Caki2 (cell line): ENCODE measurements around the gene IPO7. TPM values are rescaled to one million over a fixed set of nuclear protein-coding genes. Genes with fewer than 3 reads are reported as not detected.
A peak's percentile ranks its signal among the peaks of the same experiment; 100 is the strongest.
"Not testable (repeated sequence)": the region's sequence is repeated elsewhere in the genome, so short reads cannot be mapped to it uniquely, and the experiment has no call there.

Source experiments
- DNase-seq: peaks from one replicate; pipeline ENCODE4 v3.0.0-alpha.2; 2015; ENCODE audit warnings: low read depth
- in situ Hi-C: cut with HindIII; loops from 2 replicates; pipeline ENCODE4 v1.10.0; 2016; ENCODE audit warnings: low sequenced_read_pairs, low pct_unique_long_range_greater_than_20kb, mixed read lengths
- total RNA-seq: library from RNA; depleted of rRNA; stranded (reverse); fragments of >200 nt; shearing (Covaris generic); gene quantifications from 2 replicates; pipeline ENCODE4 v1.2.3, GENCODE V29; 2014; ENCODE audit warnings: low replicate concordance

IPO7 gene
- total RNA-seq, 1 experiment from 2014 or later = 74.0 TPM

DNA sequence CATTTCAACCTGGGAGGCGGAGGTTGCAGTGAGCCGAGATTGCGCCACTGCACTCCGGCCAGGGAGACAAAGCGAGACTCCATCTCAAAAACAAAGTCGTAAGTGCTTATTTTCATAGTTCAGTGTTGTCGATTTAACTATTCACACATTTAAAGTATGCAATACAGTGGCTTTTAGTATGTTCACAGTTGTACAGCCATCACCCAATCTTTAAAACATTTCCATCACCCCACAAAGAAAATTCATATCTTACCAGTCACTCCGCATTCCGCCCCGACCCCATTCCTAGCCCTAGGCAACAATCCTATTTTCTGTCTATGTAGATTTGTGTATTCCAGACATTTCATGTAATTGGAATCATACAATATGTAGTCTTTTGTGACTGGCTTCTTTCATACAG, 11.9 kb downstream of the IPO7 start:
- in situ Hi-C loops = no loop called here

GRCh38 chr11:9396752-9397151, 12.3 kb downstream of the IPO7 start:
- in situ Hi-C loops = no loop called here
- DNase-seq = no peak

More for the DNA sequence above, 11.9 kb downstream of the IPO7 start:
- no peak for DNase-seq

DNA sequence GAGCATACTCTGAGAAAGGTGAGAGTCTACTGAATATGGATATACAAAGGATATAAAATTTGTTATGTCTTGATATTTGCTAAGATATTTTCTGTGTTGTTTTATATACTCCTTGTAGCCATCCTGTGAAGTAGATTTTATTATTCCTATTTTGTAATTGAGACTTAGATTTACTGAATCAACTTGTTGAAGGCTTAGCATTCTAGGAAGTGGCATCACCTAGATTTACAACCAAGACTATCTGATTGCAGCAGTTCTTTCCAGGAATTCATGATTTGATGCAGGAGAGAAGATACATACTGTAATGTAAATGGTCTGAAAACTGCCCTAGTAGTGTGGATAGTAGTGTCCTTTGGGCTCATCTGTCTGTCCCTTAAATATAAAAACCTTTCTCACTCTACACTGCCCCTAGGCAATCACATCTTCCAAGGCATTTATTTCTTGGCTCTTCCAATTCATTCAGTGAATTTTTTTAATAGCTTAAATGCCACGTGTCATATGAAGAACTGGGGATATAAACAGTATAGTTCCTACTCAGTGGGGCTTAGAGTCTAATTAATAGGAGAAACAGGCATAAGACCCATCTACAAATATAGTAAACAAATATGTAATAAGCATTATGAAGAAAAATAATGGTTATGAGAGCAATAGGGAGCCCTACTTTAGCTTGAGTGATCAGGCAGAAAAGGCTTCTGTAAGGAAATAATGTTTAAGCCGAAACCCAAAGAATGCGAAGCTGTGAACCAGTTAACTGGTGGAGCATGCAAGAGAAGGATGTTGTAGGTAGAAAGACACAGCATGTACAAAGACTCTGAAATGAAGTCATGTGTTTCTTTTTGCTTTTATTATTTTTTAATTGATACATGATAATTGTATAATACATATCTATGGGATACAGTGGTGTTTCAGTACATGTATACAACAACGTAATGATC, 13.6 kb downstream of the IPO7 start:
- in situ Hi-C loops = no loop called here
- DNase-seq = no peak

GRCh38 chr11:9399466-9399865, 15.0 kb downstream of the IPO7 start:
- DNase-seq = no peak
- in situ Hi-C loops = no loop called here

GRCh38 chr11:9401884-9402283, 17.4 kb downstream of the IPO7 start:
- DNase-seq, in situ Hi-C loops: not testable (repeated sequence)

GRCh38 chr11:9428706-9429105, 44.3 kb downstream of the IPO7 start:
- in situ Hi-C loops = no loop called here
- DNase-seq = no peak

DNA sequence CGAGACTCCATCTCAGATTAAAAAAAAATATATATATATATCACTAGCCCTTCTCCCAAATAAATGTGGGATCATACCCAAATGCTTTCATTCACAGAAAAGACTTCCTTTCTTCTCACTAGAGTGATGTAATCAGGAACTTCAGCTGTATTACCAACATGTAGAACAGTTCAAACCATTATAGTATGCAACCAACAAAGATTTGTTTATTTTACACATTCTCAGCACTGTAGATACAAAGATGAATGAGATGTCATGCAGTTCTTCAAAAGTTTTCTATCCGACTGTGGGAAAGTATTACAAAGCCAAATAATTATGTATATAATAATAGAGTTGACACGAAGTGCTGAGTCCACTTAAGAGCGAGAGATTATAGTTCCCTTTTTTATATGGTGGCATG, 54.2 kb downstream of the IPO7 start:
- in situ Hi-C loops = no loop called here
- no peak for DNase-seq

GRCh38 chr11:9446230-9446629, 61.8 kb downstream of the IPO7 start:
- in situ Hi-C loops = no loop called here
- DNase-seq = no peak

DNA sequence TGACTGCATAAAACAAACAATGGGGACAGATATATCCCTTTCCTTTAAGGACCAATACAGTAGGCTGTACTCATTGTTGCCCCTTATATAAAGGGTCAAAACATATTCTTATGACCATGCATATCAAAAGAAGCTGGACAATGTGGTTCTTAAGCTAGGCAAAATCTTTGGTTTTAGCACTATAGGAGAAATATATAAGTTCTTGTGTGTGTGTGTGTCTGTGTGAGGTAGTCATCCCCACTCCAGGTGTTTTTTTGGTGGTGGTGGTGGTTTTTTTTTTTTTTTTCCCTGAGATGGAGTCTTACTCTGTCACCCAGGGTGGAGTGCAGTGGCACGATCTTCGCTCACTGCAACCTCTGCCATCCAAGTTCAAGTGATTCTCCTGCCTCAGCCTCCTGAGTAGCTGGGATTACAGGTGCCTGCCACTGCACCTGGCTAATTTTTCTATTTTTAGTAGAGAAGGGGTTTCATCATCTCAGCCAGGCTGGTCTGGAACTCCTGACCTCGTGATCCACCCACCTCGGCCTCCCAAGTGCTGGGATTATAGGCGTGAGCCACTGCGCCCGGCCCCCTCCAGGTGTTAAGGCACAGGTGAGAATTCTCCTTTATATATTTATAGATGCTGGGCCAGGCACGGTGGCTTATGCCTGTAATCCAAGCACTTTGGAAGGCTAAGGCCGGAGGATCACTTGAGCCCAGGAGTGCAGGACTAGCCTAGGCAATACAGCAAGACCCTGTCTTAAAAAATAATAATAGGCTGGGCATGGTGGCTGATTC, 64.3 kb downstream of the IPO7 start:
- DNase-seq = no peak
- in situ Hi-C loops = no loop called here

GRCh38 chr11:9452023-9452422, 67.6 kb downstream of the IPO7 start:
- in situ Hi-C loops = not testable (repeated sequence)

DNA sequence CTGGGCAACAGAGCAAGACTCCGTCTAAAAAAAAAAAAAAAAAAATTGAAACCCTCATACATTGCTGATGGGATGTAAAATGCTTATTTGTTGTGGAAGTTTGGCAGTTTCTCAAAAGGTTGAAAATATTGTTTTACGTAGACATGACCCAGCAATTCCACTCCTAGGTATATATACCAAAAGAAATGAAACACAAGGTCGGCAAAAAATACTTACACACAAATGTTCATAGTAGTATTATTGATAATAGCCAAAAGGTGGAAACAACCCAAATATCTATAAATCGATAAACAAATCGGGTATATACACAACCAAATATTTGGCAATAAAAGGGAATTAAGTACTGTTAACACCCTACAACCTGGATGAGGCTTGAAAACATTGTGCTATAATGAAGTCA, 71.3 kb downstream of the IPO7 start:
- in situ Hi-C loops = no loop called here
- no peak for DNase-seq

More at GRCh38 chr11:9452023-9452422, 67.6 kb downstream of the IPO7 start:
- not testable (repeated sequence) for DNase-seq

DNA sequence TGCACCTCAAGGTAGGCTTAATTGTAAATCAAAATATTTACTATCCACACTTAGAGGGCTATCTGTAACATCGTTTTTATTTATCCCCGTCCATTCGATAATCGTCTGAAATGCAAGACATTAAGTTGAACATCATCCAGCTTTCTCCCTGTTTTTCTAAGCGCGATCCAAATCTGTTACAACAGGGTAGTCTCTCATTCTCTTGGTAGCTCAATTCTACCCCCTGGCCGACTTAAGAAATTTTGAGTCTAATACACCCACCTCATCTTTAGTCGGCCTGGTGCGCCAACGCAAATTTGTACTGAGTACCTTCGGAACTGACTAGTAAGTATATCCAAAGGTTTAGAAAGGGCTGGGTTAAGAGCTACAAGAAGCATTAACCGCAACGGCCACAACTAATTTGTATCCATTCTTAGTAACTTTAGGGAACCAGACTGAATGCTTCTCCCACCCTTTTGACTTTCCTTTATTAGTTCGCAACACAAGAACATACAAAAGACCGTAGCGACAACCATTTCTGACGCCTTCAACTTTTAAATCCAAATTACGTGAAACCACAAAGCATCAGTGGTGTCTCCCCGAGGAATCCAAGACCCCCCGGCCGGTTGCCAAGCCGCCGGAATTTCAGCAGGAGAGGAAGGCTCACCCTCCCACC, 75.3 kb downstream of the IPO7 start:
- peak; percentile 53 for DNase-seq
- in situ Hi-C loops = no loop called here

DNA sequence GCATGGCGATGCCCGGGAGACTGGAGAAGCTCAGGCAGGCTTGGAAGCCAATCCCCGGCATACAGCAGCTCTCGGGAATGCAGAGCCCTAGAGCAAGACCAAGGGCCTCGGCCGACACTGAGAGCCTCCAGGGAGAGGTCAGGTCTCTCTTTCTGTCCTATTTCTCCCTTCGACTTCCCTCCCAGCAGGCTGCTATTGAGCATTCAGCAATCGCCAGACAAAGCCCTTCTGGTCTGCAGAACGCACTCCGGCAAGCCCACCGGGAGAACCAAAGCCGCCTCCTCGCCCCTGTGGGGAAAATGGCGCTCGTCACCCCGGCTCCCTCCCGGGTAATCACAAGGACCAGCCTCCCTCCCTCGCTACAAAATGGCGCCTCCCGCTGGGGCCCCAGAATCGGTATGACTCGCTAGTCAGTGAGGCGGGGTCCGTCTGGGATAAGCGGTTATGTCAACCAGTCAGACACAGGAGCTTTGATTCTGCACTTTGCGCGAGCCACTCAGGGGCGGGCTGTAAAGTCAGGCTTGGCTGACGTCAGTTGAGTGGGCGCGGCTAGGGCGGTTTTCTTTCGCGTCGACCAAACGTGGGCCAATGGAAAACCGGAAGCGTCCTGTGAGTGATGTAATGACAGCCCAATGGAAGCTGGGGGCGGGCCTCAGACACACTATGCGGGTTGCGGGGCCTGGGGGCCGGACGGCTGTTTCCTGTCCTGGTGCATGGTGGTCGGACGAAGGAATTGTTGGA, 76.0 kb downstream of the IPO7 start, which contains the start of gene ZNF143:
Gene ZNF143 (plus strand): TSS at position 691 of the 741 bp plus-strand sequence. CDS start 10,297 bp downstream, outside the sequence.
- peak; percentile 100 for DNase-seq
- in situ Hi-C loops = no loop called here

DNA sequence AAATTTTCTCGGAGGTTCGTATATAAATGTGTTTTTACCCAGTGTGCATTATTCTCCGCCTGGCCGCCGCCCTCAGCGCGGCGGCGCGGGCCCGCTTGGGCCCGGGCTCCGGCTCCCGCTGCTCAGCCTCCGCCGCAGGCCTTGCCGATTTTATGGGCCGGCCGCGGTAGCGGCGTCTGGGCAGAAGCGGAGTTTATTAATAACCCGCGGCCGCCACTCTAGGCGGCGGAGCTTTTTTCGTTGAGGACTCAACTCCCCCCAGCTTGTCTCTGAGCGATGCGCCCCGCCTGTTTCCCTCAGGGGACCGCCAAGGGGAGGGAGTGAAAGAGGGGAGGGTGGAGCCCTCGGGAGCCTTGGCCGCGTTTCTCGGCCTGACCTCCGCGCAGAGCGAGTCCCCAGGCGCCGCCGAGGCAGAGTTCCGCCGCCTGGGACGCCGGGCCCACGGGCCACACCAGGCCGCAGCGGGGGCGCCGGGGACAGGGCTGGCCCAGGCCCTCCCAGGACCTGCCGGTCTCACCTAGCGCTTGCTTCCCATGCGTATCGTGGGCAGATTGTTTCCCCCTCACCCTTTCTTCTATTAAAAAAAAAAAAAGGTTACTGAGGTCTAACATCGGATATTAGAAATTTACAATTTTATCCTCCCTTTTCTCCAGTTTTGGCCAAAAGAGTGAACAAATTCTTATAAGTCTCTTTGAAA, 76.8 kb downstream of the IPO7 start:
- DNase-seq = no peak
- in situ Hi-C loops = no loop called here

GRCh38 chr11:9461760-9462134, 77.3 kb downstream of the IPO7 start:
- DNase-seq = no peak

DNA sequence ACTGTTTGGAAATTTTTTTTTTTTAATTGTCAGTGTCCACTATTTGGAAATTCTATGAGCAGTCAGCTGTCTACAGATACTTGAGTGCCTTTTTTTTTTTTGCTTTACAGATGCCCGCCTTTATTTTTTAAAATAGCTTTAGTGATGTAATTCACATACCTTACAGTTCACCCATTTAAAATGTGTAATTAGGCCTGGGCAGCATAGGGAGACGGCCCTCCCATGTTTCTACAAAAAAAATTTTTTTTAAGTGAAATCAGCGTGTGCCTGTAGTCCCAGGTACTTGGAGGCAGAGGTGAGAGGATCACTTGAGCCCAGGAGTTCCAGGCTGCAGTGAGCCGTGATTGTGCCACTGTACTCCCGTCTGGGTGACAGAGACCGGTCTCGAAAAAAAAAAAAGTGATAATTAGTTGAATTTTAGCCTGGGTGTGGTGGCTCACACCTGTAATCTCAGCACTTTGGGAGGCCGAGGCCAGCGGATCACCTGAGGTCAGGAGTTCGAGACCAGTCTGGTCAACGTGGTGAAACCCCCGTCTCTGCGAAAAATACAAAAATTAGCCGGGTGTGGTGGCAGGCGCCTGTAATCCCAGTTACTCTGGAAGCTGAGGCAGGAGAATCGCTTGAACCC, 77.8 kb downstream of the IPO7 start:
- DNase-seq = no peak

More at GRCh38 chr11:9461760-9462134, 77.3 kb downstream of the IPO7 start:
- in situ Hi-C loops = no loop called here

More for the DNA sequence above, 77.8 kb downstream of the IPO7 start:
- in situ Hi-C loops = no loop called here
